NAMALWA (cell line): ENCODE data around the gene SARM1.
"Not testable (repeated sequence)": the region's sequence is repeated elsewhere in the genome, so short reads cannot be mapped to it uniquely, and the experiment has no call there.

Experiments used
- DNase-seq: peaks from one replicate; pipeline ENCODE4 v3.0.0-alpha.2; 2015; ENCODE audit warnings: low spot score

SARM1 gene

DNA sequence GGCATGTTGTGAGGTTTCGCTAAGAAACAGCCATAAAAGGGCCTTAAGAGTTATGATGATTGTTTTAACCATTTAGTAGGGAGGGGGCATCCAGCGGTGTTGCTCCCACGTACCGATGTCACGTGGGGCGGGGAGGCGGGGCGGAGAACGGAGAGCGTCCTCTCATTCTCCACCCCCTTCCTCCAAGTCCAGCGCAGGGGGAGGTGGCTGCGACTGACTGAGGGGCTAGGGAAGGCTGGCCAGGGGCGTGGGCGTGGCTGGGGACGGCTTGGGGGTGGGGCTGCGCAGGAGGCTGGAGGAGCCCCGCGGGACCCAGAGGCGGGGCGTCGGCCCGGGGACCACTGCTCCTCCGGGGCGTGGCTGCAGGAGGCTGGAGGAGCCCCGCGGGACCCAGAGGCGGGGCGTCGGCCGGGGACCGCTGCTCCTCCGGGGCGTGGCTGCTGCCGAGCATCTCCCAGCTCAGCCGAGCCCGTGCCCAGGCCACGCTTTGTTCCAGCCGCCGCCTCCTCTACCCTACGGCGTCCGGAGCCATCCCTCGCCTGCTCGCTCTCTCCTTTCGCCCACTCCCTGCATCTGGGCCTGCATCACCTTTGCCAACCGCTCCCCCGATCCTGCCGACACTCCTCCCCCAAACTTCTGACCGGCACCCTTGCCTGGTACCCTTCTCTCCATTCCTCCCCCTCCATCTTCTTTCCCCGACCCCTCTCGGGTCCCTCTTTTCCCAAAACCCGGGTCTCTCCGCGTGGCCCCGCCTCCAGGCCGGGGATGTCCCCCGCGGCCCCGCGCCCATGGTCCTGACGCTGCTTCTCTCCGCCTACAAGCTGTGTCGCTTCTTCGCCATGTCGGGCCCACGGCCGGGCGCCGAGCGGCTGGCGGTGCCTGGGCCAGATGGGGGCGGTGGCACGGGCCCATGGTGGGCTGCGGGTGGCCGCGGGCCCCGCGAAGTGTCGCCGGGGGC lies at the start of gene SARM1:
Gene SARM1, plus strand, starts transcription at position 450 of the 958 bp plus-strand sequence. Its CDS starts 339 bp downstream, at position 789.
- DNase-seq: peak; percentile 92

DNA sequence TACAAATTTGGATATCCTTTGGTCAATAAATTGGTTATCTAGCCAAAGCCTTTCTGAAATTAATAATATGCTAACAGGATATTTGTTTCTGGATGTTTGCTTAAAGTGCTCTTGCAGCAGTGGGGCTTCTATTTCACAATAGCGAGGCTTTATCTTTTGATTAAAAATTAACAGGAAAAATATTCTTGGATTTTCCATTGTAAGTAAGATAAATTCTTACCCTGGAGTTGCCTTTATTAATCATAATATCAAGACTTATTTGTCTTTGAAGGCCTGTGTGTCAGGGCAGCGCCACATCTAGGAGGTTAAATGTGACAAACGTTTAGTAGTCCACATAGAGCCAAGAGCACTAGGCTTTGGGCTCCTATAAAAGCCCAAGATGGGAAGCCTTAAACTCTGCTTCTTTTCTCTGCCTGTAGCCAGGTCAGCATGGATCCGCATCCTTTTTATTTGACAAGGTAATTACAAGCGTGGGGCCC lies 47.2 kb upstream of the SARM1 start:
- no peak for DNase-seq

DNA sequence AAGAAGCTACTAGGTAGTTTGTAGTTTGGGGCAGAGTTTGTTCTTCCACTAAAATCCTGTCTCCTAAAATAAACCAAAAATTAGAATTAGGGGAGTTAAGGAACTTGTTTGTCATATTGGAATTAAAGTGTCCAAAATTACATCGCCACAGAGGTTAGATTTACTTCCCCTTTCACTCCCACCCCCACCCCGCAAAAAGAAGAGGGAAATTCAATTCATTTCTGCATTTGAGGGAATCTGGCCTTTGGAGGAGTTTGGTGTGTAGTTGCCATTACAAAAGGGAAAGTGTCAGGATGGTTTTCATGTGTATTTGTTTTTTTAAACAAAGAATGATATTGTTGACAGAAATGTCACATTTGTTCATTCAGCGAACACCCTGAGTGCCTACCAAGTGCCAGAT lies 46.7 kb upstream of the SARM1 start:
- DNase-seq: no peak

DNA sequence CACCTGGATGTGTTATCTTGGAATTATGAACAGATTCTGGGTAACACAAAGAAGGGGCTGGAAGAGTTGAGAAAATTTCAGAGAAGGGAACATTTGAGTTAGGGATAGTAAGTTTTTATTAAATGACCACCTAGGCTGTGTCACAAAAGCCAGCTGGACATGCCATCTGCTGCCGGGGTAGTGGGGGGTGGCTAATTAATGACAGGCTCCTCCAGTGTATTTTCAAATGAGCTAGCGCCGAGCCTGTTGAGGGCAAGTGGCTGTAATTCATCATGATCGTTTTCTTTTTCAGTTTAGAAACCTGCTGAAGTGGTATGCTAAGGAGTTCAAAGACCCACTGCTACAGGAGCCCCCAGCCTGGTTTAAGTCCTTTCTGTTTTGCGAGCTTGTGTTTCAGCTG lies 46.3 kb upstream of the SARM1 start:
- no peak for DNase-seq

DNA sequence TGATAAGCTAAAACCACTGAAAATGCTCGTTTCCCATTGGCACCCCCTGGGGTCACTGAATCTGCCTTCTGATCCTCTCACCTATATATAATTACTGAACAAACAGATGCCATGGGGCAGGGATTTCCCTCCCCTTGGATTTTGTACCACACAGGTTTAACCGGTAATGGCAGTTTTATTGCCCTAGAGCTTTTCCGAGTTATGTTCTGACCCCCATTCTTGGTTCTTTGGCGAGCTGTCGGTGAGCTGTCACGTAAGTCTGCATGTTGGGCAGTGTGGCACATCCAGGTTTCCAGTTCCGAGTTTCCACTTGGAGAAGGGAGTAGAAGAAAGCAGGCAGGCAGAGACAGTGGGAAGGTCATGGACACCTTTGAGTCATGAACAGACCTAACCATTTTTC lies 45.4 kb upstream of the SARM1 start:
- no peak for DNase-seq

DNA sequence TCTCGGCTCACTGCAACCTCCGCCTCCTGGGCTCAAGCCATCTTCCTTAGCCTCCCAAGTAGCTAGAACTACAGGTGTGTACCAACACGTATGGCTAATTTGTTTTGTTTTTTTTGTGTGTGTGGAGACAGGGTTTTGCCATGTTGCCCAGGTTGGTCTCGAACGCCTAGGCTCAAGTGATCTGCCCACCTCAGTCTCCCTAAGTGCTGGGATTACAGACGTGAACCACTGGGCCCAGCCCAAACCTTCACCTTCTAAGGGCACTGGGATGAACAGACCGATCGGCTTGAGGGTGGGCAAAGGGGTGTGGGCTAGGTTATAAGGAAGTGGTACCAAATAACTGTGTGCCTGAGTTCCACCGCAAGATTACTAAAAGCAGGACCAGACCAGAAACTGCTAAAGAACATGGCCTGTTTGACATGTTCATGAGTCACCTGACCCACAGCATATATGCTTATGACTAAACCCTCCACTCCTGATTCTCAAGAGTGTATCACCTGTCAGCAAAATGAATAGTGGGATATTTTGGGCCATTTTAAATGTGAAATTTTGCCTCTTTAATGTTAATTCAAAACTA lies 44.4 kb upstream of the SARM1 start:
- DNase-seq: no peak

DNA sequence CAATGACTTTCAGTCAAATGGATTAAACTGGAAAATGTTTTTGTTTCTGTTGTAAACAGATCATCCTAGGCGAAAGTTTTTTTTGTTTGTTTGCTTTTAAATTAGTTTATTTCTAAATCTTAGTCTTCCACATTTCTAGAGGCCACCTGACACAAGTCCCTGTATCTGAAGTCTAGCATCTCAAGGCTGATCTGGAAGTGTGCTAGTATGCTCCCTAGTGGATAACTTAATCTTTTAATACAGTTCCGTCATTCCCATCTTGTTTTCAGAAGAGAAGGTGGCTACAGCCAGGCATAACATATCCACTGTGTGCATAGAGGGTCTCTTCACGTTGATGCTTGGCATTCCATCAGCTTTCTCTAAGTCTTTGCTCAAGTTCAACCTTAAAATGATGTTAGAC lies 43.8 kb upstream of the SARM1 start:
- DNase-seq: no peak

DNA sequence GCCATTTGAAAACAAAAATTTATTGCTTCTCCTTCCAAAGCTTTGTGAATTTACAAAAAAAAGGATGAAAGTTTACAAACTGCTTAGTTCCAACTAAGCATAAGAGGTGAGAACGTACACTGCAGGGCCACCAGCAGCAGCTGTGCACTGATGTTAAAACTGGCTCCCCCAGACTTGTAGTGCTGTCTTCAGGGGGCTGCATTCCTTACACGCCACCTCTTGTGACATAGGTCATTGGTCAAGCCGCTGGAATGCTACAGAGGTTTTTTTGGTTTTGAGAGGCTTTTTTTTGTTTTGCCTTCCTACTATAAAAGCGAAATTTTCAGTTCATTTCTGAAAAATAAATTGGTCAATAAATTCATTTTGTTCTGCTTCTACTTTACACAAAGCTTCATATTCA lies 43.2 kb upstream of the SARM1 start:
- no peak for DNase-seq

DNA sequence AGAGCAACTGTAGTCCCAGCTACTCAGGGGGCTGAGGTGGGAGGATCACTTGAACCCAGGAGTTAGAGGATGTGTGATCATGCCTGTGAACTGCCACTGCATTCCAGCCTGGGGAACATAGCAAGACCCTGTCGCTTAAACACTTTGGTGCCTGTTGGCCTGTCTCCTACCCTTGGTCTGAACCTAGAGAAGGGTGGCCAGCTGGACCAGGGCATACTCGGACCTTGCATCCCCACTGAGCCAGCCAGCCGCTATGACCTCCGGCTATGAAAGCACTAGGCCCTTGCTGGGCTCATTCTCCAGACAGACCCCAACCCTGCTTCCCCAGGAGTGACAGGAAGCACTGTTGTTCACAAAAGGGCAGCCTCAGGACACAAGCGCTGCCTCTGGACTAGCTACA lies 40.8 kb upstream of the SARM1 start:
- DNase-seq: no peak

DNA sequence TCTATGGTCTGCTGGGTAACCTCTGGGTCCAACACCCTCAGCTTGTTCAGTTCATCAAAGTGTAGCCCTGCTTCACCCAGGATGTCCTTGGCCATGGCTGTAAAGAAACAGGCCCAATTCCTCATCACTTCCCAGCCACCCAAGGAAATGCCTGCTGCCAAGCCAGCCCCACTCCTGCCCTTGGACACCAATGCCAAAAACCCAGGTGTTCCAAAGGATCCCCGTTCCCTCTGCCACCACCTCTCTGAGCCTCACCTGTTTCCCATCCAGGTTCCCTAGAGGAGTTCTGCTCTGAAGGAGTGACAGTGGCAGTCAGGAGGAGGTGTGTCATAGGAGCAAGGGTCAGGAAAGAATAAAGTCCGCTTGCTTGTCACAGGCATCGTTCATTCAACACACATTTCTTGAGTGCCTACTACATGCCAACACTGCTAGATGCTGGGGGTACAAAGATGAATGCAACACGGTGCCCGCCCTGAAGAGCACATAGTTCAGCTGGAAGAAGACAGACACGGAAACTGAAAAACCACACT lies 39.5 kb upstream of the SARM1 start:
- no peak for DNase-seq

DNA sequence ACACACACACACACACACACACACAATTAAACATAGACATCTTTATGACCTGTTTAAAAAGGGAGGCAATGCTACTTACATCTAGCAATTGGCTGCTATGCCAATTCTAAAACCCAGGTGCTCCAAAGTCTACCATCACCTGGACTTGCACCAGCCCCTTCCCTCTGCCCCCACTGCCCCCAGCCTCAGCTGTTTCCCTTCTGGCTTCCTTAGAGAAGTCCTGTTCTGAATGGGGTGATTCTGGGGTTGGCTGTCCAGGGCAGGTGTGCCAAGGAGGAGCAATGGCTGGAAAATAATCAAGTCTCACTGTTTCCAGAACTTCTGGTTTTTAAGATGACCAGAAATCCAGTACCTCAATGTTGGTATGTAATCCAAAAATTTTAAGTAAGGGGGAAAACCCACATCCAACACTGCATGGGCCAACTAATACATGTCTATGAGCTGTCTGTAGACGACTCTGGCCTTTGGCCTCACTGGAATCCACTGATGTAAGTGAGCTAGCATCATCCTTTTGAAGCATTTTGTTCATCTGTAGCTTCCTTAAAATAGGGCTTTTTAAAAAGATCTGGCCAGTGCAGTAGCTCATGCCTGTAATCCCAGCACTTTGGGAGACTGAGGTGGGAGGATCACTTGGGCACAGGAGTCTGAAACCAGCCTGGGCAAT lies 38.3 kb upstream of the SARM1 start:
- no peak for DNase-seq

DNA sequence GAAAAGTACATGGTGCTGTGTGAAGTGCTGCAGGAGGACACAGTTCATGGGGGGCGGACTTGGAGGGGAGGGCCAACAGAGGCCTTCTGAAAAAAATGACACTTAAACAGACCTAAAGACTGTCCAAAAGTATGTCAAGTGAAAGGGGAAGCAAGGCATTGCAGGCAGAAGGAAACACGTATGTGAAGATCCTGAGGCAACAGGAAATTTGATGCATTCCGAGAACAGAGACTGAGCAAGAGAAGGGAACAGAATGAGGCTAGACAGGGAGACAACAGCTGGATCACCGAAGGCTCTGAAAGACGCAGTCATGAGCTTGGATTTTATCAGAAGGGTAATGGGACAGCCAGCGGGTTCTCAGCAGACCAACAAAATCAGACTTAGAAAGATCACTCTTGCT lies 37.3 kb upstream of the SARM1 start:
- peak; percentile 42 for DNase-seq

DNA sequence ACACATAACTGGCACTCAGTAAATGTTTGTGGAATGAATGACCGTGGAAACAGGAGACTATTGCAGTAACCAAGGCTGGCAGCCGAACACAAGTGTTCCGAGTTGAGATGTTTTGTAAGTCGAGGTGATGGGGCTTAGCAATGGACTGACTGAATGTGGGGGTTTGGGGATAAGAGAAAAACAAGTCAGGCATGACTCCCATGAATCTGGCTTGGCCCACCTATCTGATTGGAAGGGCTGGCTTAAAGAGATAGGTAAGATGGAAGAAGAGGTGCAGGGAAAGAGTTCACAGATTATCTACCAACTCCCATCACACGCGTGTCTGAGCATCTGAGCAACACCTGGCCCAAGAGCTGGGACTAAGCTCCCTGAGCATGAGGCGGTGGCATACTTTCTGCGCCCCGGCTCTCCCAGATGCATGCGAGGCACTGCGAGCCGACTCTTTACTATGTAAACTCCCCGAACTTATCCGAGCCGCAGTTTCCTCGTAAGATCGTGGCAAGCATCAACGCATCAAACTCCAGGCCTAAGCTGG lies 36.8 kb upstream of the SARM1 start:
- no peak for DNase-seq

DNA sequence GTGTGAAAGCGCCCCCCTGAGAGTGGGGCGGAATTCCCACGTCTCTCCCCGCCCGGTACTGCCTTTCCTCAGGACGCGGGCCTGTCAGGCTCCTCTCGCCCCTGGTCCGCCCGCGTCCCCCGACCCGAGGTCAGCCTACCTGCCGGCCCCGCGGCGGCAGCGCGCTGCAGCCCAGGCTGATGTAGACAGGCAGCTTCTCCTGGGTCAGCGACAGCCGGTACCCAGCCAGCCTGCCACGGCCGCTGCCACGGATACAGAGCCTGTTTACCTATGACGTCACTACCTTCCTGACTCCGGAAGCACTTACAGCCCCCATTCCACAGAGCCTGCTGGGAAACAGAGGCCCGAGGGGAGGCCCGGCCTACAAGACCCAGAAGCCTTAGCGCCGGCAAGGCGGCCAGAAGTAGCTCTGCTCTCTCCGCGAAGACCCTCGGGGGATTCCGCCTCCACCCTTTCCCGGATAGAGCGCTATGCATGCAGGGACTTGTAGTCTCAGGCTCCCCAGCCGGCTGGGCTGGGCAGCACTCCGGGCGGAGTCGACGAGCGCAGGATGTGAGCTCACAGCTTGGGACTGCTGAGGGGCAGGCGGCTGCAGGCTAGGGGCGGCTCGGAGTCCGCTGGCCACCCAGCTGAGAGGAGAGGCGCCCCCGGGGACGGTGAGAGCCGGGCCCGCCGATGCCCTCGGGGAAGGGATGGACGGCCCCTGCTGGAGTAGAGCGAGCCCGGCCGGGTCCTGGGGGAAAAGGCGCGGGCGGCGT lies 36.1 kb upstream of the SARM1 start, which contains the start of the genes IFT20 and TNFAIP1:
Gene IFT20, minus strand, starts transcription at position 272 of the 758 bp plus-strand sequence. CDS start 3,487 bp downstream, outside the sequence.
Gene TNFAIP1, plus strand, starts transcription at position 561 of the 758 bp plus-strand sequence. CDS start 3,761 bp downstream, outside the sequence.
- peak; percentile 100 for DNase-seq

DNA sequence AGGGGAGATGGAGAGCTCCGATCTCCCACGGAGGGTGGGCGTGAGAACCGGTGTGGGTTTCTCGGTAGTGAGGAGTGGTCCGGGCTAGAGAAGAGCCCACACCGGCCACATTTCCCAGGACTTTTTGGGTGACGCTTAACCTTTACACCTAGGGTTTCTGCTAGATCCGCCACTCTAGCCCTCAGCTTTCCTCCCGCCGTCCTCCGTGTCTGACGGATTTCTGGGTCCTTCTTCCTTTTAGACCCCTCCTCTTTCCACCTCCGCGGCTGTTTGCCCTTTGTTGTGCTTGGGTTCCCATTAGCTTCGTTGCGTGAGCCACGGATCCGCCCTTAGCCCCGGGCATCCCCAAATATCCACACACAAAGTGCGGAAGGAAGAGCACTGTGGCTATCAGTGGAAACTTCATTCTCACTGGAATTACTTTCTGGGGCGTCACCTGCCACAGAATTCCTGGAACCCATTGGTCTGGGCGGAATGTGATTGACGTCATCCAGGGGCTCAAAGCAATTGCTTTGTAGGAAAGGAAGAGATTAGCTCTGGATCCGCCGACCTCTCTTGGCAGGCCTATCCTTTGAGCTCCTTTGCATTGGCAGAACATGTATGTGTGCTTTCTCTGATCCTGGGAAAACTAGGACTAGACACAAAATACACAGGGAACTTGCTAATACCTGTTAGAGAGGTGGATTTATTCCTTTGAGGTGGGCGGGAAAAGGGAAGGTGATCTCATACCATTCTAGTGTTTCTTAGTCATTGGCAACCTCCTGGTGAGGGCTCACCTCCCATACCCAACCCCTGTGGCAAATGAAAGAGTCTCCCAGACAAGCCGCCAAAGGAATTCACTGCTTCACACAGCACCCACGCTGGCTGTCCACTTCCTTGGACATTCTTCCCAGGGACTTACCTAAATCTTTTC lies 35.3 kb upstream of the SARM1 start:
- peak; percentile 43 for DNase-seq

DNA sequence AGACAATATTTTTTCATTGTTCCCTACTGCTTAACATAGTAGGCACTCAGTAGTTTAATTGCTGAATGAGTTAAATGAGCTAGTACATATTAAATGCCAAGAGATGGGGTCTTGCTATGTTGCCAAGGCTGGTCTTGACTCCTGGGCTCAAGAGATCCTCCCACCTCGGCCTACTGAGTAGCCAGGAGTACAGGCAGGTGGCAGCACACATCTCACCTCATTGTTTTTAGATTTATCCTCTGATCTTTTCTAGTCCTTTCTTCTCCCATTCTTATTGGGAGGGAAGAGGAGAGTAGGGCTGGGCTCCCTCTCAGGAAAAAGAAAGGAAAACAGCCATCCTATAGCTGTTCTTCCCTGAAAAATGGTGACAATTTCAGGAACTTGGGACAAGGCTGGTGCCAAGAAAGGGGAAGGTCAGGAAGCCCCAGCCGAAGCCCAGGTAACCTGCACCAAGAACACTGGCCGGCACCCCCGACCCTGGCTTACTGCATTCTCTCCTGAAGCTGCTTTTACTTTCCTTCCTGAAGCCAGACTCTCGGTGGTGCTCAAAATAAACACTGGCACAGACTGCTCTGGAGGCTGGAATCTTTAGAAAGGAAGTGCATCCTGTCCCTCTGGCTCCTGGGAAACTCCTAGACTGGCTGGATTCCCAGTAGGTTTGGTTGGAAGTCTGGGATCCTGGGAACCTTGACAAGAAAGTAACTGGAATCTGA lies 33.3 kb upstream of the SARM1 start:
- DNase-seq: no peak

DNA sequence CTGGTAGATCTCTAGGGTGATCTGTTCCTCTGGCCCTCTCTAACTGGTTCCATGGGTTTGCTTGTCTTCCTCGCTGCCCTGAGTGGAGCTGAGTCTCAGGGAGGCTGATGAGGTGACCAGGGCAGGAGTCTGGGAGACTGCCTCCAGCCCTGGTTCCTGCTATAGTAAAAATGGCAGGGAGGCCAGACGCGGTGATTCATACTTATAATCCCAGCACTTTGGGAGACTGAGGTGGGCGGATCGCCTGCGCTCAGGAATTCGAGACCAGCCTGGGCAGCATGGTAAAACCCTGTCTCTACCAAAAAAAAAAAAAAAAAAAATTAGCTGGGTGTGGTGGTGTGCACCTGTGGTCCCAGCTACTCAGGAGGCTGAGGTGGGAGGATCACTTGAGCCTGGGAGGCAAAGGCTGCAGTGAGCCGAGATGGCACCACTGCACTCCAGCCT lies 32.7 kb upstream of the SARM1 start:
- DNase-seq: not testable (repeated sequence)

DNA sequence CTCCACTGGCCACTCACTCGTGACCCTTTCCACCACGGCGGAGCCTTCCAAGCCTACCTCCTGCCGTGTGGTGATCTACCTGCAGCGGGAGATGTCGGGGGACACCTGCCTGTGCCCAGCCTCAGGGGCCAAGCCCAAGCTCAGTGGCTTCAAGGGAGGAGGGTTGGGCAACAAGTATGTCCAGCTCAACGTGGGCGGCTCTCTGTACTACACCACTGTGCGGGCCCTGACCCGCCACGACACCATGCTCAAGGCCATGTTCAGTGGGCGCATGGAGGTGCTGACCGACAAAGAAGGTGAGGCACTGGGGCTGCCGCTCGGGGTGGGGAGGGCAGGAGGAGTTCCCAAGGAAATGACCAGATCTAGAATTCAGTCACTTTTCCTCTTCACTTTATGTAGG lies 32.1 kb upstream of the SARM1 start:
- no peak for DNase-seq

DNA sequence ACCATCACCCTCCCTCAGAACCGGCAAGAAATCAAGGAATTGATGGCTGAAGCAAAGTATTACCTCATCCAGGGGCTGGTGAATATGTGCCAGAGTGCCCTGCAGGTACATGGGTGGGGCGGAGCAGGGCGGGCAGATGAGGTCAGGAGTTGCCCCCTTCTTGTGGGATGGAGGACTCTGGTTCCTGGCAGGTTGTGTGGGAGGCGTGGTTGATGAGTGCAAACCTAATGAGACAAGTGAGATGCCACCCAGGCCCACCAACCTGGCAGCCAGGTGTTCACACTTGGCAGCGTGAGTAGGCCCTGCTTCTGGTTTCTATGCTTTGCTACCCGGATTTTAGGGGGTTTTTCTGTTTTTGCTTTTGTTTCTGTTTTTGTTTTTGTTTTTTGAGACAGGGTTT lies 31.1 kb upstream of the SARM1 start:
- no peak for DNase-seq
